ENCODE results near the gene CACNA1D.

Gene CACNA1D

GRCh38 chr3:53606793-53607192 lies 112.4 kb downstream of the CACNA1D start:
- in situ Hi-C loops (cut with MboI; ENCODE audit: low sequenced_read_pairs, unreplicated experiment) = no loop called here
- DNase-seq (ENCODE audit: low spot score) = no peak
- no peak for TF ChIP-seq CTCF (IDR thresholded peaks at IDR 0.05; ENCODE audit: borderline replicate concordance, control extremely low read depth, extremely low read depth, insufficient read depth, missing control alignments)

- in situ Hi-C loops (cut with MboI; ENCODE audit: low sequenced_read_pairs, unreplicated experiment) = no loop called here
- TF ChIP-seq CTCF (IDR thresholded peaks at IDR 0.05; ENCODE audit: borderline replicate concordance, control extremely low read depth, extremely low read depth, insufficient read depth, missing control alignments) = no peak
- DNase-seq (ENCODE audit: low spot score) = no peak
Observed at GRCh38 chr3:53612508-53612907, 118.1 kb downstream of the CACNA1D start.

- no peak for DNase-seq (ENCODE audit: low spot score)
- in situ Hi-C loops (cut with MboI; ENCODE audit: low sequenced_read_pairs, unreplicated experiment) = no loop called here
- no peak for TF ChIP-seq CTCF (IDR thresholded peaks at IDR 0.05; ENCODE audit: borderline replicate concordance, control extremely low read depth, extremely low read depth, insufficient read depth, missing control alignments)
Observed at GRCh38 chr3:53613125-53613524, 118.7 kb downstream of the CACNA1D start.

- in situ Hi-C loops (cut with MboI; ENCODE audit: low sequenced_read_pairs, unreplicated experiment) = no loop called here
- DNase-seq (ENCODE audit: low spot score) = no peak
- no peak for TF ChIP-seq CTCF (IDR thresholded peaks at IDR 0.05; ENCODE audit: borderline replicate concordance, control extremely low read depth, extremely low read depth, insufficient read depth, missing control alignments)
Observed at GRCh38 chr3:53614307-53614706, 119.9 kb downstream of the CACNA1D start.

GRCh38 chr3:53616321-53616720 lies 121.9 kb downstream of the CACNA1D start:
- no peak for TF ChIP-seq CTCF (IDR thresholded peaks at IDR 0.05; ENCODE audit: borderline replicate concordance, control extremely low read depth, extremely low read depth, insufficient read depth, missing control alignments)
- no peak for DNase-seq (ENCODE audit: low spot score)
- in situ Hi-C loops (cut with MboI; ENCODE audit: low sequenced_read_pairs, unreplicated experiment) = no loop called here

GRCh38 chr3:53616971-53617892 lies 122.8 kb downstream of the CACNA1D start:
- DNase-seq (ENCODE audit: low spot score) = no peak
- in situ Hi-C loops (cut with MboI; ENCODE audit: low sequenced_read_pairs, unreplicated experiment) = no loop called here
- TF ChIP-seq CTCF (IDR thresholded peaks at IDR 0.05; ENCODE audit: borderline replicate concordance, control extremely low read depth, extremely low read depth, insufficient read depth, missing control alignments) = no peak

All from GM13976 (cell line).